Nucleus accumbens (tissue), 56 donors: Measurements from ENCODE around the gene PGLYRP2.

Source experiments
- DNase-seq, 56 donors: peaks; one replicate each; lab custom pipeline; 2025; lab: John Stamatoyannopoulos, UW

The PGLYRP2 gene

GRCh38 chr19:15428956-15429824 lies 50.1 kb downstream of the PGLYRP2 start:
- DNase-seq: no peak

GRCh38 chr19:15427991-15428471 lies 51.3 kb downstream of the PGLYRP2 start:
- no peak for DNase-seq

GRCh38 chr19:15427350-15427700 lies 52.0 kb downstream of the PGLYRP2 start:
- DNase-seq: no peak

- no peak for DNase-seq
Measured at GRCh38 chr19:15426485-15427349, 52.6 kb downstream of the PGLYRP2 start.

- no peak for DNase-seq
Measured at GRCh38 chr19:15425321-15425950, 53.9 kb downstream of the PGLYRP2 start.

- DNase-seq: no peak
Measured at GRCh38 chr19:15424692-15425272, 54.5 kb downstream of the PGLYRP2 start.

- DNase-seq: no peak
Measured at GRCh38 chr19:15424121-15424520, 55.2 kb downstream of the PGLYRP2 start.

GRCh38 chr19:15423130-15423529 lies 56.2 kb downstream of the PGLYRP2 start:
- no peak for DNase-seq

- no peak for DNase-seq
Measured at GRCh38 chr19:15422296-15423075, 56.8 kb downstream of the PGLYRP2 start.

- DNase-seq: peak in 54 of 56 donors; percentile 5 to 93 (median 77)
Measured at GRCh38 chr19:15421721-15422260, 57.5 kb downstream of the PGLYRP2 start.

- DNase-seq: no peak
Measured at GRCh38 chr19:15421136-15421695, 58.1 kb downstream of the PGLYRP2 start.

- peak in 1 of 56 donors; percentile 1 for DNase-seq
Measured at GRCh38 chr19:15419413-15420025, 59.8 kb downstream of the PGLYRP2 start.
